Hepatocyte (in vitro differentiated cells): ENCODE results near the gene SDF4.

Source experiments
- CTCF ChIP-seq: fragments of 200-600 bp; sonication (generic); IDR thresholded peaks from 2 replicates; pipeline ENCODE4 v1.5.1; 2016; ENCODE audit warnings: antibody characterized with exemption, mild to moderate bottlenecking; ENCODE audit not compliant: poor library complexity
- EZH2 ChIP-seq: fragments of 200-600 bp; sonication (generic); IDR thresholded peaks from 2 replicates; pipeline ENCODE4 v1.6.1; 2016; ENCODE audit warnings: antibody characterized with exemption, mild to moderate bottlenecking, borderline replicate concordance
- EZH2phosphoT487 ChIP-seq: fragments of 200-600 bp; sonication (generic); IDR thresholded peaks from one replicate; pipeline ENCODE4 v1.6.1; 2018; ENCODE audit warnings: antibody characterized with exemption, mild to moderate bottlenecking, low read depth, moderate library complexity; ENCODE audit not compliant: unreplicated experiment, severe bottlenecking

DNA sequence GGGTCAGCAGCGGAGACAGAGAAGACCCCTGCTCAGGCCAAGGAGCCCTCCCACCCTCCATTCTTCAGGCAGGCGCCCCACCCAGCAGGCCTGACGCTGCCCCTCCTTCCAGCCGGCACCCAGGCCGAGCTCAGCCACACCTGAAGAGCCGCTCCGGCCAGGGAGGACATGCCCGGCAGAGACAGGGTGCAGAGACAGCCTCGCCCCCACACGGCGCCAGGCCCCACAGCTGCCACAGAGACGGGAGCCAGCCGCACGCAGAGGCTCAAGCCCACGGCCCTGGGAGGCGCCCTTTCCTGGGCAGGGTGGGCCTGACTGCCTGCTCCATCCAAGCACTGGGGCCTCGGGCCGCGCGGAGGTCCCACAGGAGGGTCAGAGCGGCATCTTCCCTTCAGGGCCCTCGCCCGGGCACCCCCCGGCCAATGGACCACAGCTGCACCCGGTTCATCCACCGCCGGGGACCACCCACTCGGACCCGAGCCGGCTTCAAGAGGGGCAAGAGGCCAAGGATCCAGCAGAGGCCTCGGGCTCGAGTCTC is 52.9 kb downstream of the SDF4 start:
- no peak for TF ChIP-seq EZH2phosphoT487
- TF ChIP-seq EZH2: no peak
- TF ChIP-seq CTCF: no peak
